Prostate gland (tissue), 2 donors: ENCODE measurements around the gene DNAJB13. TPM values are rescaled to one million over a fixed set of nuclear protein-coding genes. Genes with fewer than 3 reads are reported as not detected.

ENCODE experiments used
- total RNA-seq, 2 donors: library from RNA; depleted of rRNA; stranded (reverse); fragments of >200 nt; gene quantifications; one replicate each; pipeline ENCODE4 v1.1.0, GENCODE V29; 2016

Gene DNAJB13
- total RNA-seq, 2 donors from 2014 or later = 0.59 to 1.9 TPM

Other genes with a start within 250 kb of the DNAJB13 start
- 100 to 1,000 TPM; 152 to 200 TPM for gene RAB6A, start 190.0 kb upstream of the DNAJB13 start, total RNA-seq
- 10 to 100 TPM; 11.1 to 33.0 TPM for gene MRPL48, start 163.2 kb upstream of the DNAJB13 start, total RNA-seq
- gene COA4, start 74.2 kb upstream of the DNAJB13 start, total RNA-seq = 100 to 1,000 TPM in 1 of 2 donors, 10 to 100 TPM in 1; 57.0 to 136 TPM
- gene PAAF1, start 74.0 kb upstream of the DNAJB13 start, total RNA-seq = 10 to 100 TPM; 15.6 to 28.3 TPM
- 10 to 100 TPM; 13.6 to 23.1 TPM for gene UCP2, start 31.8 kb downstream of the DNAJB13 start, total RNA-seq
- 1 to 10 TPM in 1 of 2 donors, under 1 TPM in 1; 0.55 to 6.8 TPM for gene UCP3, start 58.1 kb downstream of the DNAJB13 start, total RNA-seq
- 10 to 100 TPM; 38.7 to 49.6 TPM for gene C2CD3, start 220.0 kb downstream of the DNAJB13 start, total RNA-seq
- gene PPME1, start 220.3 kb downstream of the DNAJB13 start, total RNA-seq = 10 to 100 TPM; 41.1 to 45.7 TPM